ENCODE measurements around the gene NKAIN2.

- TF ChIP-seq RARB (CRISPR knock-in tag; IDR thresholded peaks at IDR 0.05) (no peak), PATZ1 (CRISPR knock-in tag; IDR thresholded peaks at IDR 0.05; ENCODE audit: borderline replicate concordance) (no peak), GLIS3 (CRISPR knock-in tag; IDR thresholded peaks at IDR 0.05) (no peak), SNAI2 (CRISPR knock-in tag; IDR thresholded peaks at IDR 0.05) (no peak)
Observed at GRCh38 chr6:123784330-123784729, 19.3 kb upstream of the NKAIN2 start.
